NOMO-1 (cell line): ENCODE results near the gene CEP41.
A peak's percentile ranks its signal among the peaks of the same experiment; 100 is the strongest.
"Not testable (repeated sequence)": the region's sequence is repeated elsewhere in the genome, so short reads cannot be mapped to it uniquely, and the experiment has no call there.

Experiments used
- DNase-seq, 2 experiments: peaks; one replicate each; lab custom pipeline; 2025; ENCODE audit not compliant: unreplicated experiment in 2 of 2; lab: John Stamatoyannopoulos, UW

Gene CEP41

DNA sequence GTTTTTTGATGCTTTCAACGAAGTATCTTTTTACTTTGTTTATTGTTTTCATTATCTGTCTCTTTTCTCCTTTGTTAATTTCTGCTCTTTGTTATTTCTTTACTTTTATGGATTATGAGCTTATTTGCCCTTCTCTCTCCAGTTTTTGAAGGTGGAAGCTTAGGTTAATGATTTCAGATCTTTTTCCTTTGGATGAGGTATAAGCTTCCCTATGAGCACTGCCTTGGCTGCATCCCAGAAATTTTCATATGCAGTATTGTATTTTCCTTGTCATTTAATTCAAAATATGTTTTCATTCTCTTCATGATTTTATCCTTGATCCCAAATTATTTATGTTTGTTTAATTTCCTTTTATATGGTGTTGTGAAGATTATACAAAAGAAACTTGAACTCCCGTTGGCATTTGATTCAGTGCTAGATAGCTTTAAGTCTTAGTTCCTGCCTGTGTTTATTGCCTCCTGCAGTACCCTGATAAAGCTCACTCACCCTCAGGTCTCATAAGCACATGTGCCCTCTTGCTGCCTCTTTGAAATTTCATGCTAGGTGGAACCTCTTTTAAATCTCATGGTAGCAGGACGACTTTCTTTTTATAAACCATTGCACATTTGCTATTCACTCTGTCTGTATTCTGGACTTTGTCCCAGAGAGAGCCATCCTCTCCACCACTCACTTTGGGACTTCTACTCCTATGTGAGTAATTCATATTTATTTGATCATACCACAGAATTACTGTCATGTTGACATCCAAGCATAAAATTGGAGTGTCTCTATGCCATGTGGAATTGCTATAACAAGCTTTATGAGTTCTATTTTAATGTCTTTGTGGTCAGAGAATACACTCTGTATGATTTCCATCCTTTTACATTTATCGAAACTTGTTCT lies 23.0 kb upstream of the CEP41 start:
- no peak for DNase-seq

- no peak for DNase-seq
These were observed 20.5 kb upstream of the CEP41 start for GRCh38 chr7:130461272-130461671.

DNA sequence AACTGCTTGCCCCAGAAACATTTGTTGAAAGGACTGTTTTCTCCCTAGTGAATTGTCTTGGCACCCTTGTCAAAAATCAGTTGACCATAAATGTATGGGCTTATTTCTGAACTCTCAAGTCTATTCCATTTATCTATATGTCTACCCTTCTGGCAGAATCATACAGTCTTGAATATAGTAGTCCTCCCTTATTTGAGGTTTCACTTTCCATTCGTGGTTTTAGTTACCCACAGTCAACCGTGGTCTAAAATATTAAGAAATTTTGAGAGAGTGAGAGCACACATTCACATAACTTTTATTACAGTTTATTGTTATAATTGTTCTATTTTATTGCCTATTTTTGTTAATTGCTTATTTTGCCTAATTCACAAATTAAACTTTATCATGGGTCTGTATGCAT lies 17.4 kb upstream of the CEP41 start:
- peak in 1 of 2 experiments; percentile 45 for DNase-seq

DNA sequence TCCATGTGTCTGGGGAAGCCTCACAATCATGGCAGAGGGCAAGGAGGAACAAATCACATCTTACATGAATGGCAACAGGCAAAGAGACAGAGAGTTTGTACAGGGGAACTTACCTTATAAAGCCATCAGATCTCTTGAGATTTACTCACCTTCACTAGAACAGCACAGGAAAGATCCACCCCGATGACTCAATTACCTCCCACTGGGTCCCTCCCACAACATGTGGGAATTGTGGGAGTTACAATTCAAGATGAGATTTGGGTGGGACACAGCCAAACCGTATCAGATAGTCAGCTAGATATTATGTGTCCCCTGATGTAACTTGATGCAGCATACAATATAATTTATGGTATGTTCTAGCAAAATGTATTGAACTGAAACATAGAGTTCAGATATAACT lies 14.1 kb upstream of the CEP41 start:
- DNase-seq, result no peak

DNA sequence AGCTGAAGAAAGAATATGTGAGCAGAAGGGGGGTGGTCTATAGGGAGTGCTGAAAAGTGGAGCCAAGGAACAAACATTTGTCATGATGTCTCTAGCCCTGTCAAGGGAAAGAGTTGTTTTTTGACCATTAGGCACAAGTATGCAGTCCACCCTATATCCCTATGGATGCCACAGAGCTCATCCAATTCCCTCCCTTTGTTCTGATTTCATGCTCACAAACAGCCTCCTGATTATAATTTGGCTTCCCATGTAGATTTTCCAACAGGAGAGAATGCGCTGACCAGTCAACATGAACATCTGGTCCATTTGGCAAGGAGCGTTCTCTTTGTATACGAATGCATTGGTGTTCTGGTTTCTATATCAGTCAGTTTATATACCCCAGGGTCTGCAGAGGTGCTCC lies 12.1 kb upstream of the CEP41 start:
- no peak for DNase-seq

DNA sequence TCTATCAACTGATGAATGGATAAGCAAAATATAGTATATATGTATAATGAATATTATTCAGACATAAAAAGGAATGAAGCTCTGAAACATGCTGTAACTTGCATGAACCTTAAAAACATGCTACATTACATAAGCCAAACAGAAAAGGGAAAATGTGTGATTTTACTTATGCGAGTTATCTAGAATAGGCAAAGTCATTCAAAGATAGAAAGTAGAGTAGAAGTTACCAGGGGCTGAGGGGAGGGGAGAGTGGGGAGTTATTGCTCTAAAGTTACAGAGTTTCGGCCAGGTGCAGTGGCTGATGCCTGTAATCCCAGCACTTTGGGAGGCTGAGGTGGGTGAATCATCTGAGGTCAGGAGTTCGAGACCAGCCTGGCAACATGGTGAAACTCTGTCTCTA lies 10.5 kb upstream of the CEP41 start:
- DNase-seq, result not testable (repeated sequence)

GRCh38 chr7:130446259-130446658 lies 5.4 kb upstream of the CEP41 start:
- DNase-seq, result no peak

GRCh38 chr7:130444751-130445407 lies 4.1 kb upstream of the CEP41 start:
- DNase-seq, result no peak

GRCh38 chr7:130444234-130444633 lies 3.4 kb upstream of the CEP41 start:
- DNase-seq, result no peak

DNA sequence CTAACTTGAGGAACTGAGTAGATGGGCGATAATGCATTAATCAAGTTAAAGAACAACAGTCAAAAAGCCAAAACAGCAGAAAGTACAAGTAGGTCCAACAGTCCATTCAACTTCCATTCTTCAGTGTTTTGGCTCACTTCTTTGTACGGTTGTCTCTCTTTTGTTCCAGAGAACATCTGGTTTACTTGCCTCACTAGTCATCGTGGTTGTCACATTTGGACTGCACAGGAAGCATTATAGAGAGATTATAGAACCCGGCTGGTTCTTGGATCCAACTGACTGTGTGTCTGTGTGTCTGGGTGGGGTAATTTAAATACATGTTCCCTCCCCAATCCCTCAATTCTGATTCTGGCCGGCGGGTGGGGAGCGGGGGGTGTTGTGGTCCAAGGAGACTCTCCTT lies 1.8 kb upstream of the CEP41 start:
- no peak for DNase-seq

DNA sequence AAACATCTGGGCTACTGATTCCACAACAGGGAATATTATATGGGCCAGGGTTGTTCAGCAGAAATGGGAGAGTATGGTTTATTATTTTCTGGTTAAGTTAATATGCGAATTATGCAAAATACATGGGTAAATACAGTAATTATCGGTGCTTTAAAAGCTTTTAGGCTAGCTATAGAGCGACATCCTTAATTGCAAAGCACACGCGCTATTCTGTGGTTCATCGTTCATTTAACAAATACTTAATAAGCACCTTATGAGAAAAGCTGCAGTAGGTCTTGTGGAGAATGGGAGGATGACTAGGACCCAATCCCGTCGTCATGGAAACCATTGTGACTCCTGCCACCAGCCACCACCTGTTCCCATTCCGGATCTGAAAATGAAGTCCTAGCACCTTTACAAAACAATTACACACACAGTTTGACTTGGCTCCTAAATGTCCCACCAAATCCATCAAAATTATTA lies 623 bp upstream of the CEP41 start:
- no peak for DNase-seq

DNA sequence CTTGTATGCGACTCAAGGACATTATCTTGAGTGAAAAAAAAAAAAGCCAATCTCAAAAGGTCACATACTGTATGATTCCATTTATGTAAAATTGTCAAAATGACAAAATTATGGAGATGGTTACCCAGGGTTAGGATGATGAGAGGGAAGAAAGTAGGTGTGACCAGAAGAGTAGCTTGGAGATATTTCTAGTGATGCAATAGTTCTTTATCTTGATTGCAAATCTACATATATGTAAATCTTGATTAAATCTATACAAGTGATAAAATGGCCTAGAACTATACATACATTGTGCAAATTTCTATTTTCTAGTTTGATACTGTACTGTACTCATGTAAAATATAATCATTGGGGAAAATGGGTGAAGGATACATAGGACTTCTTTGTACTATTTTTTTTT lies 4.6 kb downstream of the CEP41 start:
- DNase-seq, result no peak

DNA sequence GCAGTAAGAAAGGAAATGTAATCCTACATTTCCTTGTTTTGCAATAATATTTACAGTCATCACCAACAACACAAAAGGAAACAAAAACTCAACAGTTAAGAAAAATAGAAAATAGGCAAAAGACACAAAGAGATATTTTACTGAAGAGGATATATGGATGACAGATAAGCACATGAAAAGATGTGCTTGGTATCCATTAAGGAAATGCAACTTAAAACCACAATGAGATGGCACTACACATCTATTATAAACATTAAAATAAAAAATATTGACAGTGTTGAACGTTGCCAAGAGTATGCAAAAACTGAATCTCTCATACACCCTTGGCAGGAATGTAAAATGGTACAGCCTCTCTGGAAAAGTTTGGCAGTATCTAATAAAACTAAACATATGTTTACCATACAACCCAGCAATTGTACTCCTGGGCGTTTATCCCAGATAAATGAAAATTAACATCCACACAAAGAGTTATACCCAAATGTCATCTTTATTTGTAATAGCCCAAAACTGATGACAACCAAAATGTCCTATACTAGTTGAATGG lies 5.4 kb downstream of the CEP41 start:
- no peak for DNase-seq

DNA sequence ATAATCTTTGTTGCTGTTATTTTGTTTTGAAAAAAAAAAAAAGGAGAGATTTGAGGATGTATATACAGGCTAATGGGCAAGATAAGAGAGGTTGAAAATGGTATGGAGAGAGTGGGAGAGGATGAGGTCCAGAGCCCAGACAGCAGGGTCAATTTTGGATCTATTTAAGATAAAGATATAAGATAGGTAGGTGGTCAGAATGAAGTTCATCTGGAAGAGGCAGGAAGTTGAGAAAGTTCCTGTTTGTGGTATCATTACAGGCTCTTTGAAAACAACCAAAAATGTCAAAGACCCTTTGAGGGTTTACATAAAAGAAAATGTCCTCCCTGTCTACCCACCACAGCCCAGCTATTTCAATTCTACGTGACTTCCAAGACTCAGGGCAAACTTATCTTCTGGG lies 7.5 kb downstream of the CEP41 start:
- DNase-seq, result peak in 1 of 2 experiments; percentile 5

DNA sequence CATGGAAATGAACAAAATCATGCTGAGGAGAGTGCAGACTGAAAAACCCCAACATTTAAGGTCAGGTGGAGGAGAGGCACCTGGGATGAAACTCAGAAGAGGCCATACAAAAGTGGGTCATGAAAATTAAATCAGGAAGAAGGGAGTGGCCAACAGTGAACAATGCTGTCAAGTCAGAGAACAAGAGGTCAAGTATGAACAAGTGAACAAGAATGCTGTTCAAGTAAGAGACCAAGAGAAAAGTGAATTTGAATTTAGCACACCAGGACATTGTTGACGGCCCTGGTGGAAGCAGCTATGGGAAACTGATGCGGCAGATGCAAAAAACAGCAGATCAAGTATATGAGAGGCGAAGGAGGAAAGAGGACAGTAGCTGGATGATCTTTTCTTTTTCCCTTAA lies 7.9 kb downstream of the CEP41 start:
- DNase-seq, result no peak

DNA sequence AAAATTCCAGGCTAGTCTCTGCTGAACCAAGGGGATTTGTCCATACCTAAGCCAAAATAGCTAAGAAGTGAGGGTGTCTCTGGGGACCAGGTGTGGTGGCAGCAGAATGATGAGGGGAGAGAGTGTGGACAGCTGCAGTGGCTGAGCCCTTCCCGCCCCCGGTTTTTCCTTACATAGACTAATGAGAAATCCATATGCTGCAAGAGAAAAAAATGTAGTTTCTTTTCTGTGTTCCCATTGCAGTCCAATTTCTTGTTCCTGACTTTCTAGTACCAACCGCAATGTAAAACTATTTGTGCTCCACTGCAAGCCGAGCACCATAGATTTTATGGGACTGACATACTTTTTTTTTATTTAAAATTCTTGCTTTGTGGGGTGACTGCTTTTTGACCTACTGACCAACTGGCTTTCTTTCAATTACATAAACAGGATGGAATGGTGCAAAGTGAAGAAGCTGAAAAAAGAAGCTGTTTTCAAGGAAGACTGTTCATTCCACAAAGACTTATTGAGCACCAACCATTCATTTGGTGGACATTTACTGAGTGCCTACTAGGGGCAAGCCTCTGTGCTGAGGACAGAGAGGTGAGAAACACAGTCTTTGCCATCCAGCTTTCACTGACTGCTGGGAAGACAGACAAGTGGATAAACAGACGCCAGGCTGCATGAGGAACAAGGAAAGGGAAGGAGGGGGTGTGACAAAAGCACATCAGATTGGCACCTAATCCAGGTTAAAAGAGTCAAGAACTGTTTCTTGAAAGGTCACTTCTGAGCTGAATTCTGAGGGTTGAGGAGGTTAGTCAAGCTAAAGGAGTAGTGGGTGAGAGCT lies 9.8 kb downstream of the CEP41 start:
- no peak for DNase-seq

DNA sequence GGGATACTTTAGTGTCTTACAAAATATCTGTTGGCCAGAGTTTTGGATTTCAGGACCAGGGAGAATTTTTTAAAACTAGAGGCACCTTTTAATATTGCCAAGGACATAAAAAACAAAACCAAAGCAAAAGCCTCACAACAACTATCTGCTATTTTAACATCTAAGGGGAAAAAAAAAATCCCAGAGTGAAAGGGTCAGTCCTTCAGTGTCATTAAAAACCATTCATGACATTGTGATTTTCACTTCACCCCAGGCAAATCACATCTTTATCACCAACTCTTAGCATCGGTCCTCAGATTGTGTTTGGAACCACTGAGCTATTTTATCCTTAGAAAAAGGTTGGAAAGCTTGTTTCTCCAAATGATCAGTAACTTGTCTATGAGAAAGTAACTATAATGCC lies 10.7 kb downstream of the CEP41 start:
- no peak for DNase-seq

GRCh38 chr7:130429019-130429418 lies 11.8 kb downstream of the CEP41 start:
- no peak for DNase-seq

DNA sequence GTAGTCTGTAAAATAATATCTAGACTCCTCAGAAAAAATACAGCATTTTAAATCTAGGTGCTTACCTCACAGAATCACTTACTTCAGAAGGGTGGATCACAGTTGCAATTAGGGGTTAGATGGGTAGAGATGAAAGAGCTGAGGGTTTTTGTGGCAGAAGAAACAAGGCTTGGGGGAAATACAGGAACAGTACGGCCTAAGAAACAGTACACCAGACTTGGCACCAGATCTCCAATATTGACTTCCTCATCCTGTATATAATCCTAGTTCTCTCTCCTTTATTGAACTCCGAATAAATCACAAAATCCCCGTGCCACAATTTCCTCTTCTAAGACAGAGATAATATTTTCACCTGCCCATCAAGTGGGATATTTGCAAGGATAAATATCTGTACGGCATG lies 14.3 kb downstream of the CEP41 start:
- DNase-seq, result no peak

DNA sequence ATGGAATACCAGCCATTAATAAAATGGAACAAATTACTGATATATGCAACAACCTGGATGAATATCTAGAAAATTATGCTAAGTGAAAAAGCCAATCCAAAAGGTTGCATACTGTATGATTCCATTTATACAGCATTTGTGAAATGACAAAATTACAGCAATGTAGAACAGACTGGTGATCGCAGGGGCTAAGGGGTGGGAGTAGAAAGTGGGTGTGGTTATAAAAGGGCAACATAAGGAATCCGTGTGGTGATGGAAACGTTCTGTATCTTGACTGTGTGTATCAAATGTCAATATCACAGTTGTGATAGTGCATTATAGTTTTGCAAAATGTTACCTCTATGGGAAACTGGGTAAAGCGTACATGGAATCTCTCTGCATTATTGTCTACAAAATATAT lies 15.0 kb downstream of the CEP41 start:
- DNase-seq, result no peak

- no peak for DNase-seq
These were observed 17.2 kb downstream of the CEP41 start for GRCh38 chr7:130423501-130424037.
